Parathyroid adenoma (tissue), 2 donors: ENCODE measurements around the gene OR2AT4.

Source experiments
- H2AFZ ChIP-seq: fragments of 300-600 bp; sonication (generic); one replicate; pipeline ENCODE4 v1.7.0; 2017; ENCODE audit warnings: antibody characterized with exemption, mild to moderate bottlenecking
- H3K27ac ChIP-seq: fragments of 300-600 bp; sonication (generic); one replicate; pipeline ENCODE4 v1.7.0; 2017
- H3K27me3 ChIP-seq: fragments of 300-600 bp; sonication (generic); one replicate; pipeline ENCODE4 v1.7.0; 2017; ENCODE audit warnings: low read length; ENCODE audit not compliant: control insufficient read depth, insufficient read depth
- H3K36me3 ChIP-seq: fragments of 300-600 bp; sonication (generic); one replicate; pipeline ENCODE4 v1.7.0; 2017; ENCODE audit warnings: low read length; ENCODE audit not compliant: control insufficient read depth, insufficient read depth
- H3K4me1 ChIP-seq: fragments of 300-600 bp; sonication (generic); one replicate; pipeline ENCODE4 v1.7.0; 2017; ENCODE audit warnings: control low read depth
- H3K4me2 ChIP-seq: fragments of 300-600 bp; sonication (generic); one replicate; pipeline ENCODE4 v1.7.0; 2017; ENCODE audit warnings: low read length
- H3K4me3 ChIP-seq: fragments of 300-600 bp; sonication (generic); one replicate; pipeline ENCODE4 v1.7.0; 2017; ENCODE audit warnings: low read depth, low read length
- H3K79me2 ChIP-seq: fragments of 300-600 bp; sonication (generic); one replicate; pipeline ENCODE4 v1.7.0; 2017; ENCODE audit warnings: control low read depth
- H3K9ac ChIP-seq: fragments of 300-600 bp; sonication (generic); one replicate; pipeline ENCODE4 v1.7.0; 2017; ENCODE audit warnings: mild to moderate bottlenecking
- H3K9me3 ChIP-seq: fragments of 300-600 bp; sonication (generic); one replicate; pipeline ENCODE4 v1.7.0; 2017; ENCODE audit warnings: low read length; ENCODE audit not compliant: control insufficient read depth
- TF ChIP-seq, protein P1 (sequence below): fragments of 300-600 bp; sonication (generic); IDR thresholded peaks from one replicate; pipeline ENCODE4 v1.7.0; 2017; ENCODE audit warnings: antibody characterized with exemption, mild to moderate bottlenecking
- donor health status: primary hyperparathyroidism.

The OR2AT4 gene

GRCh38 chr11:75096456-75097172, at the start of gene OR2AT4:
Gene OR2AT4 (minus strand): TSS chr11:75096876.
- Histone ChIP-seq H3K27me3 (no peaks in the 10 kb centered on the region), H3K79me2 (no peaks in the 10 kb centered on the region), H3K4me2 (no peak within 1 kb of the TSS), H3K9me3 (no peaks in the 10 kb centered on the region), H2AFZ (no peak within 1 kb of the TSS), H3K27ac (no peak within 1 kb of the TSS), H3K4me3 (no peak within 1 kb of the TSS), H3K4me1 (no peaks in the 10 kb centered on the region), H3K9ac (no peak within 1 kb of the TSS), H3K36me3 (no peaks in the 10 kb centered on the region)
- TF ChIP-seq, protein P1, sequence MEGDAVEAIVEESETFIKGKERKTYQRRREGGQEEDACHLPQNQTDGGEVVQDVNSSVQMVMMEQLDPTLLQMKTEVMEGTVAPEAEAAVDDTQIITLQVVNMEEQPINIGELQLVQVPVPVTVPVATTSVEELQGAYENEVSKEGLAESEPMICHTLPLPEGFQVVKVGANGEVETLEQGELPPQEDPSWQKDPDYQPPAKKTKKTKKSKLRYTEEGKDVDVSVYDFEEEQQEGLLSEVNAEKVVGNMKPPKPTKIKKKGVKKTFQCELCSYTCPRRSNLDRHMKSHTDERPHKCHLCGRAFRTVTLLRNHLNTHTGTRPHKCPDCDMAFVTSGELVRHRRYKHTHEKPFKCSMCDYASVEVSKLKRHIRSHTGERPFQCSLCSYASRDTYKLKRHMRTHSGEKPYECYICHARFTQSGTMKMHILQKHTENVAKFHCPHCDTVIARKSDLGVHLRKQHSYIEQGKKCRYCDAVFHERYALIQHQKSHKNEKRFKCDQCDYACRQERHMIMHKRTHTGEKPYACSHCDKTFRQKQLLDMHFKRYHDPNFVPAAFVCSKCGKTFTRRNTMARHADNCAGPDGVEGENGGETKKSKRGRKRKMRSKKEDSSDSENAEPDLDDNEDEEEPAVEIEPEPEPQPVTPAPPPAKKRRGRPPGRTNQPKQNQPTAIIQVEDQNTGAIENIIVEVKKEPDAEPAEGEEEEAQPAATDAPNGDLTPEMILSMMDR = no peak

DNA sequence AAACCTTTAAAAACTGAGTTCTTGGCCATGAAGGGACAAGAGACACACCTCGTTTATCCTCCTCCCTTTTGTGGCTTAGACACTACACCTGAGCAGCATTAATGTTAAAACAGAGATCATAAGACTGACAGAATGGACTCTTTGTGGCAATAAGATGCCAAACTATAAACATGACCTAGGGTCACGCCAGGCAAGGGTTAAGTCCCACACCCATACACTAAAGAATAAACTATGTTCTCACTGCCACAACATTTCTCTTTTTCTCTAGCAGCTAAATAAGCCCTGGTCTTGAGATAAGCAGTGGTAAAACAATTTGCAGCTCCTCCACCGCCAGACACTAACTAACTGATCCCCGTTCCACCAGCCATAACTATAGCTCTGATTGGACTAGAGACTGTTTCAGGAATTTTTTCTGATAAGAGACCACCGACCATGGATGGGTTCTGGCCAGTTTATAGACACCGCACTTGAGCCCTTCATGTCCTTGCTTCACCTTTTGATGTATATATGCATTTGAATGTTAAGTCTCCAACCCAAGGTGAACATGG, 49.4 kb upstream of the OR2AT4 start:
- no peaks in the 10 kb centered on the region for H3K4me1 ChIP-seq
- H3K27me3 ChIP-seq = no peaks in the 10 kb centered on the region
- H3K4me3 ChIP-seq = no peak overlapping the region
- no peaks in the 10 kb centered on the region for H3K79me2 ChIP-seq
- H3K36me3 ChIP-seq = no peaks in the 10 kb centered on the region
- TF ChIP-seq, protein P1 = no peak
- H2AFZ ChIP-seq = no peak overlapping the region
- no peak overlapping the region for H3K4me2 ChIP-seq
- H3K9ac ChIP-seq = no peak overlapping the region
- H3K9me3 ChIP-seq = no peaks in the 10 kb centered on the region
- no peak overlapping the region for H3K27ac ChIP-seq

- no peaks in the 10 kb centered on the region for H3K36me3 ChIP-seq
- H3K79me2 ChIP-seq = no peaks in the 10 kb centered on the region
- TF ChIP-seq, protein P1 = no peak
- H3K9ac ChIP-seq = no peak overlapping the region
- no peaks in the 10 kb centered on the region for H3K9me3 ChIP-seq
- no peak overlapping the region for H3K27ac ChIP-seq
- H3K27me3 ChIP-seq = no peaks in the 10 kb centered on the region
- H2AFZ ChIP-seq = no peak overlapping the region
- no peak overlapping the region for H3K4me3 ChIP-seq
- no peaks in the 10 kb centered on the region for H3K4me1 ChIP-seq
- H3K4me2 ChIP-seq = no peak overlapping the region
Observed at GRCh38 chr11:75145196-75145971, 48.7 kb upstream of the OR2AT4 start.

DNA sequence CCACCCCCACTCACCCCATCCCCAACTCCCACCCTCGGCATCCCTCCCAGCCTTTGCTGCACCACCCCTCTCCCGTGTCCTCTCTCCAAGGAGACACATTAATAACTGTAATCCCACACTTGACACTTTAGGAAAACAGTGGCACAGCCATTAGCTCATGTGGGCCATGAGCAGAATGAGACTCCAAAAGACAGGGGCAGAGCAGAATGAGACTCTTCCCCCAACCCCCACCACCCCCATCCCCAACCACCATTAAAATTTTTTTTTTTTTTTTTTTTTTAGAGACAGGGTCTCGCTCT, 48.0 kb upstream of the OR2AT4 start:
- Histone ChIP-seq H3K9me3 (no peaks in the 10 kb centered on the region), H3K4me2 (no peak overlapping the region), H3K79me2 (no peaks in the 10 kb centered on the region), H3K27me3 (no peaks in the 10 kb centered on the region), H3K9ac (no peak overlapping the region), H2AFZ (no peak overlapping the region), H3K27ac (no peak overlapping the region), H3K4me3 (no peak overlapping the region), H3K4me1 (no peaks in the 10 kb centered on the region), H3K36me3 (no peaks in the 10 kb centered on the region)
- TF ChIP-seq, protein P1 = no peak
